MM.1S (cell line): ENCODE results near the gene IPO9.

Experiments used
- EZH2 ChIP-seq: fragments of 300-600 bp; sonication (generic); optimal IDR thresholded peaks from 2 replicates; pipeline ENCODE3; 2017; ENCODE audit warnings: low read depth, mild to moderate bottlenecking, antibody characterized with exemption, low read length, mixed read lengths
- EZH2phosphoT487 ChIP-seq: fragments of 300-600 bp; sonication (generic); IDR thresholded peaks from 2 replicates; pipeline ENCODE4 v1.6.1; 2018; ENCODE audit warnings: antibody characterized with exemption, low read length
- TF ChIP-seq, protein P1 (sequence below): fragments of 300-600 bp; sonication (generic); IDR thresholded peaks from 2 replicates; pipeline ENCODE4 v1.5.1; 2016; ENCODE audit warnings: antibody characterized with exemption, low read length, mixed read lengths

DNA sequence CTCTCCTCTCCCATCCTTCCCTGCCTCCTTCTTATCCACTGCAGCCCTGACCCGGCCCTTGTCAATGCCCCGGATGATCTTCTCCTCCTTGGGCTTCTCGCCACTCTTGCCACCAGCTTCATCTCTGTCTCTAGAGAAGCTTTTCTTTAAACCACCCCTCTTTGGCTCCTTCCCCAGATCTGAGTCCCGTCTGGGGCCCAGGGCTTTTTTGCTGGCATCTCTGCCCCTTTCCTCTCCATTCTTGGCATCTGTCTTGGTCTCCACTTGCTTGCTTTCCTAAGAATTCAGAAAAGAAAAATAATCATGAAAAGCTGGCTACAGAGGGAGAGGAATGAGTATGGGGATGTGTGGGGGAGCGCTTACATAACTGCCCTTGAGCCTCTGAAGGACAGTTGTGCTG, 71.5 kb downstream of the IPO9 start:
- TF ChIP-seq, protein P1, sequence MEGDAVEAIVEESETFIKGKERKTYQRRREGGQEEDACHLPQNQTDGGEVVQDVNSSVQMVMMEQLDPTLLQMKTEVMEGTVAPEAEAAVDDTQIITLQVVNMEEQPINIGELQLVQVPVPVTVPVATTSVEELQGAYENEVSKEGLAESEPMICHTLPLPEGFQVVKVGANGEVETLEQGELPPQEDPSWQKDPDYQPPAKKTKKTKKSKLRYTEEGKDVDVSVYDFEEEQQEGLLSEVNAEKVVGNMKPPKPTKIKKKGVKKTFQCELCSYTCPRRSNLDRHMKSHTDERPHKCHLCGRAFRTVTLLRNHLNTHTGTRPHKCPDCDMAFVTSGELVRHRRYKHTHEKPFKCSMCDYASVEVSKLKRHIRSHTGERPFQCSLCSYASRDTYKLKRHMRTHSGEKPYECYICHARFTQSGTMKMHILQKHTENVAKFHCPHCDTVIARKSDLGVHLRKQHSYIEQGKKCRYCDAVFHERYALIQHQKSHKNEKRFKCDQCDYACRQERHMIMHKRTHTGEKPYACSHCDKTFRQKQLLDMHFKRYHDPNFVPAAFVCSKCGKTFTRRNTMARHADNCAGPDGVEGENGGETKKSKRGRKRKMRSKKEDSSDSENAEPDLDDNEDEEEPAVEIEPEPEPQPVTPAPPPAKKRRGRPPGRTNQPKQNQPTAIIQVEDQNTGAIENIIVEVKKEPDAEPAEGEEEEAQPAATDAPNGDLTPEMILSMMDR: no peak
- no peak for TF ChIP-seq EZH2phosphoT487
- TF ChIP-seq EZH2: no peak
